Measurements from ENCODE around the gene CERS1.

CERS1 gene

GRCh38 chr19:18910010-18910409 is 14.1 kb upstream of the CERS1 start:
- Histone ChIP-seq H3K4me1 (ENCODE audit: control extremely low read depth in 1 of 4, control insufficient read depth in 4 of 4, insufficient read depth in 4 of 4, low read length in 3 of 4) (no peaks in the 10 kb centered on the region), H3K36me3 (ENCODE audit: control insufficient read depth in 4 of 4, insufficient read depth in 4 of 4, low read length in 3 of 4) (peaks cover 2 to 76% (median 53%) of the 10 kb centered on the region in 4 experiments), H3K9me3 (ENCODE audit: control extremely low read depth in 1 of 5, control insufficient read depth in 4 of 5, insufficient read depth in 2 of 5, low read depth in 1 of 5, low read length in 4 of 5) (no peaks in the 10 kb centered on the region), H3K27ac (ENCODE audit: insufficient read depth in 1 of 2, low read depth in 1 of 2, low read length in 2 of 2, poor library complexity in 1 of 2, severe bottlenecking in 2 of 2) (no peak overlapping the region), H3K4me3 (ENCODE audit: control insufficient read depth in 1 of 7, extremely low read depth in 1 of 7, insufficient read depth in 4 of 7, low read depth in 2 of 7, low read length in 6 of 7) (no peak overlapping the region), H3K27me3 (replicated peaks in 2 of 5; ENCODE audit: control insufficient read depth in 4 of 5, insufficient read depth in 5 of 5, low read length in 4 of 5) (no peaks in the 10 kb centered on the region)
- POLR2A ChIA-PET: no interaction called here
- DNase-seq: no peak
- 96% methylated on average over 9 of the region's 10 CpGs for whole genome bisulfite sequencing (ENCODE audit: insufficient coverage)
- CTCF ChIA-PET: interaction anchor here (1.5 kb wide), 1 partner anchor 14 kb away, joined by 5 read pairs; the partner anchor contains the start of gene CERS1

GRCh38 chr19:18908917-18909619 is 13.1 kb upstream of the CERS1 start:
- H3K9me3 ChIP-seq (ENCODE audit: control extremely low read depth in 1 of 5, control insufficient read depth in 4 of 5, insufficient read depth in 2 of 5, low read depth in 1 of 5, low read length in 4 of 5): no peaks in the 10 kb centered on the region
- no peaks in the 10 kb centered on the region for H3K4me1 ChIP-seq (ENCODE audit: control extremely low read depth in 1 of 4, control insufficient read depth in 4 of 4, insufficient read depth in 4 of 4, low read length in 3 of 4)
- POLR2A ChIA-PET: no interaction called here
- H3K4me3 ChIP-seq (ENCODE audit: control insufficient read depth in 1 of 7, extremely low read depth in 1 of 7, insufficient read depth in 4 of 7, low read depth in 2 of 7, low read length in 6 of 7): no peak overlapping the region
- no peak overlapping the region for H3K27ac ChIP-seq (ENCODE audit: insufficient read depth in 1 of 2, low read depth in 1 of 2, low read length in 2 of 2, poor library complexity in 1 of 2, severe bottlenecking in 2 of 2)
- CTCF ChIA-PET: interaction anchor here (1.5 to 2.0 kb wide), 2 partner anchors 13 to 78 kb away, joined by 4 to 6 read pairs; partner anchors contain the start of gene CERS1
- no peak for DNase-seq
- H3K27me3 ChIP-seq (replicated peaks in 2 of 5; ENCODE audit: control insufficient read depth in 4 of 5, insufficient read depth in 5 of 5, low read length in 4 of 5): no peaks in the 10 kb centered on the region
- WGBS (ENCODE audit: insufficient coverage): 95% methylated on average over 13 of the region's 17 CpGs
- peaks cover 2 to 78% (median 58%) of the 10 kb centered on the region in 4 experiments for H3K36me3 ChIP-seq (ENCODE audit: control insufficient read depth in 4 of 4, insufficient read depth in 4 of 4, low read length in 3 of 4)

DNA sequence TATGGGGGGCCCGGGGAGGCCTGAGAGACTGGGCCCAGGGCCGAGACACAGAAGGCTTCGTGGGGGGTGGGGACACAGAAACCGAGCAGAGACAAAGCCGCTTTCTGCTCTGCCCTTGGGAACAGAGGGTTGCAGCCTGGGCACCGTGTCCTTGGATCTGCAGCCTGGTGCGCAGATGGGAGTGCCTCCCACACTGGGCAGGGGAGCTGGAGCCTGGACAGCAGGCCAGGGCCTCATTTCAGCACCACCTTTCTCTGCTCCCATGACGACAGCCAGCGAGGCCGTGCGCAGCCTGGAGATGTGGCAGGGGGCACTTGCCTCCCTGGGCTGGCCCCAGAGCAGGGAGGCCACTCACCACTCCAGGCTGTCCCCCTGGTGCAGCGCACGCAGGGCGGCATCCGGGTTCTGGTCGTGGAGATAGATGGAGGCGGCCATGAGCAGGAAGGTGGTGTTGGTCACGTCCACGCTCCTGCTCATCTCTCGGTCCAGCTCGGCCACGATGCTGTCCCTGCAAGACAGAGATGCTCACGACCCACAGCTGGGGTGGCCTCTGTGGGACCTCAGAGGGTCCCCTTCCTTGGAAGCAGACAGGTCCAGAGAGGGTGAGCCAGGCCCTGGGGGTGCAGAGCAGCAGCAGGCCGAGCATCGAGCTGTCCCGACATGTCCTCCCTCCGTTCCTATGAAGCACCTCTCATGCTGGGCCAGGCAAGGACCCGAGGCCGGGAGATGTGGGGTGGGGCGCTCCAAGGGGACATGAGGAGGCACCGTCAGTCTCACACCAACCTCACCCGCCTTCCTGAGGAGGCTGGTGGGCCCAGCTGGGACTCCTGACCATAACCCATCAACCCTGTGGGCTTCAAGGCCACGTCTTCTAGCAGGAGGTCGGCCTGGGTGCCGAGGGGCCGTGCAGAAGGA is 10.9 kb upstream of the CERS1 start:
- Histone ChIP-seq H3K36me3 (ENCODE audit: control insufficient read depth in 4 of 4, insufficient read depth in 4 of 4, low read length in 3 of 4) (peaks cover 2 to 75% (median 57%) of the 10 kb centered on the region in 4 experiments), H3K4me3 (ENCODE audit: control insufficient read depth in 1 of 7, extremely low read depth in 1 of 7, insufficient read depth in 4 of 7, low read depth in 2 of 7, low read length in 6 of 7) (no peak overlapping the region), H3K4me1 (ENCODE audit: control extremely low read depth in 1 of 4, control insufficient read depth in 4 of 4, insufficient read depth in 4 of 4, low read length in 3 of 4) (no peaks in the 10 kb centered on the region), H3K27me3 (replicated peaks in 2 of 5; ENCODE audit: control insufficient read depth in 4 of 5, insufficient read depth in 5 of 5, low read length in 4 of 5) (no peaks in the 10 kb centered on the region), H3K27ac (ENCODE audit: insufficient read depth in 1 of 2, low read depth in 1 of 2, low read length in 2 of 2, poor library complexity in 1 of 2, severe bottlenecking in 2 of 2) (no peak overlapping the region), H3K9me3 (ENCODE audit: control extremely low read depth in 1 of 5, control insufficient read depth in 4 of 5, insufficient read depth in 2 of 5, low read depth in 1 of 5, low read length in 4 of 5) (no peaks in the 10 kb centered on the region)
- ChIA-PET CTCF (interaction anchor here (2.0 kb wide), 1 partner anchor 11 kb away, joined by 6 read pairs; the partner anchor contains the start of gene CERS1), POLR2A (no interaction called here)
- 97% methylated on average over 31 of the region's 36 CpGs for WGBS (ENCODE audit: insufficient coverage)
- DNase-seq: no peak

GRCh38 chr19:18905513-18906236 is 9.7 kb upstream of the CERS1 start:
- WGBS (ENCODE audit: insufficient coverage): 95% methylated on average over 16 of the region's 26 CpGs
- no peaks in the 10 kb centered on the region for H3K4me1 ChIP-seq (ENCODE audit: control extremely low read depth in 1 of 4, control insufficient read depth in 4 of 4, insufficient read depth in 4 of 4, low read length in 3 of 4)
- H3K36me3 ChIP-seq (ENCODE audit: control insufficient read depth in 4 of 4, insufficient read depth in 4 of 4, low read length in 3 of 4): peaks cover 2 to 78% (median 61%) of the 10 kb centered on the region in 4 experiments
- no peak for DNase-seq
- CTCF ChIA-PET: no interaction called here
- H3K4me3 ChIP-seq (ENCODE audit: control insufficient read depth in 1 of 7, extremely low read depth in 1 of 7, insufficient read depth in 4 of 7, low read depth in 2 of 7, low read length in 6 of 7): no peak overlapping the region
- no peaks in the 10 kb centered on the region for H3K9me3 ChIP-seq (ENCODE audit: control extremely low read depth in 1 of 5, control insufficient read depth in 4 of 5, insufficient read depth in 2 of 5, low read depth in 1 of 5, low read length in 4 of 5)
- H3K27ac ChIP-seq (ENCODE audit: insufficient read depth in 1 of 2, low read depth in 1 of 2, low read length in 2 of 2, poor library complexity in 1 of 2, severe bottlenecking in 2 of 2): no peak overlapping the region
- H3K27me3 ChIP-seq (replicated peaks in 2 of 5; ENCODE audit: control insufficient read depth in 4 of 5, insufficient read depth in 5 of 5, low read length in 4 of 5): no peaks in the 10 kb centered on the region
- POLR2A ChIA-PET: no interaction called here

DNA sequence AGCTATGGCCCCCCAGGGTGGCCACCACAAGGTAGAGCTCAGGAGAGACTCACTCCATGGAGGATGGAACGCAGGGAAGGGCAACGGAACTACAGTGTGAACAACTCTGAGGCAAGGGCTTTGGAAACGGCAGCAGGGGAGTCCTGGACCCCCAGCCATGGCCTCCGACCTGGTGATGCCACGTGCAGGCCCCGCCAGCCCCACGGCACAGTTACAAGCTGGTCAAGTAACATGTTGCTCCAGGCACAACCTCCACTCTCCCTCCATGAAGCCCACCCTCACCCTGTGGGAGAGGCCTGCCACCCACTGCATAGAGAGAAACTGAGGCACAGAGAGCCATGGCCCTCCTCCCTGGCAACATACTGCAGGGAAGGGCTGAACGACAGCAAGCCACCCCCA is 9.1 kb upstream of the CERS1 start:
- WGBS (ENCODE audit: insufficient coverage): 100% methylated on average over 8 of the region's 8 CpGs
- Histone ChIP-seq H3K36me3 (ENCODE audit: control insufficient read depth in 4 of 4, insufficient read depth in 4 of 4, low read length in 3 of 4) (peaks cover 4 to 77% (median 60%) of the 10 kb centered on the region in 4 experiments), H3K27ac (ENCODE audit: insufficient read depth in 1 of 2, low read depth in 1 of 2, low read length in 2 of 2, poor library complexity in 1 of 2, severe bottlenecking in 2 of 2) (no peak overlapping the region), H3K4me1 (ENCODE audit: control extremely low read depth in 1 of 4, control insufficient read depth in 4 of 4, insufficient read depth in 4 of 4, low read length in 3 of 4) (no peaks in the 10 kb centered on the region), H3K9me3 (ENCODE audit: control extremely low read depth in 1 of 5, control insufficient read depth in 4 of 5, insufficient read depth in 2 of 5, low read depth in 1 of 5, low read length in 4 of 5) (no peaks in the 10 kb centered on the region), H3K4me3 (ENCODE audit: control insufficient read depth in 1 of 7, extremely low read depth in 1 of 7, insufficient read depth in 4 of 7, low read depth in 2 of 7, low read length in 6 of 7) (no peak overlapping the region), H3K27me3 (replicated peaks in 2 of 5; ENCODE audit: control insufficient read depth in 4 of 5, insufficient read depth in 5 of 5, low read length in 4 of 5) (no peaks in the 10 kb centered on the region)
- DNase-seq: no peak
- POLR2A ChIA-PET: no interaction called here
- CTCF ChIA-PET: interaction anchor here (1.0 kb wide), 1 partner anchor 9 kb away, joined by 4 read pairs; no protein-coding TSS in a partner anchor

DNA sequence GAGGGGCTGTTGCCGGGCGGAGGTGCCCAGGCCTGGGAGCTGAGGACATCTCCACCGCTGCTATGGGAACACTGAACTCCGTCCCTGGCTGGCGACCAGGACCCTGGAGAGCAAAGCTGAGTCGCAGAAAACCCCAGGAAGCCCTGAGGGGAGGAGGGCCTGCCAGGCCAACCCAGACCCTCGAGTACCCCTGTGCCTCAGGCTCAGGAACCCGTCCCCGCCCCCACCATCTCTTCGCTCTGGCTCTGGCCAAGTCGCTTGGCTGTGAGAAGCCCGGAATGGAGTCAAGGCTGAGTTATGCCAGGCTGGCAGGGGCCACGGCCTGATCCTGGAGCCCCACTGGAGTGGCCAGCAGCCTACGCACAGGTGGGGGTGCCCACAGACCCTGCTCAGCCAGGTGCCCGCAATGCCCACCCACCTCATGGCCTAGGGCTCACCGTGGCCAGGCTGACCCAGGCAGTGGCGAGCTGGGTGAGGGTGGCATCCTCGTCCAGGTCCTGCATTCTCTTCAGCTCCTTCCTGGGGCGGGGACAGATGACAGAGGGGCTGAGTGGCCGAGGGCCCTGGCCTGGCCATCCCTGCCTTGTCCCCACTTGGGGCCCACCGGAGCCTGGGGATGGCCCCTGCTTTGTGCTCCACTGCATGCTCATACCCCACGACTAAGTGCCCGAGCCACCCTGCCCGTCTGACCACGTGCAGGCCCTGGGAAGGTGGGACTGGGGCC is 8.5 kb upstream of the CERS1 start:
- DNase-seq: no peak
- ChIA-PET POLR2A (no interaction called here), CTCF (interaction anchor here (1.0 to 1.2 kb wide), 2 partner anchors 10 to 15 kb away, joined by 4 read pairs; no protein-coding TSS in a partner anchor)
- no peaks in the 10 kb centered on the region for H3K9me3 ChIP-seq (ENCODE audit: control extremely low read depth in 1 of 5, control insufficient read depth in 4 of 5, insufficient read depth in 2 of 5, low read depth in 1 of 5, low read length in 4 of 5)
- H3K36me3 ChIP-seq (ENCODE audit: control insufficient read depth in 4 of 4, insufficient read depth in 4 of 4, low read length in 3 of 4): peaks cover 2 to 77% (median 62%) of the 10 kb centered on the region in 4 experiments
- 96% methylated on average over 20 of the region's 25 CpGs for WGBS (ENCODE audit: insufficient coverage)
- H3K4me3 ChIP-seq (ENCODE audit: control insufficient read depth in 1 of 7, extremely low read depth in 1 of 7, insufficient read depth in 4 of 7, low read depth in 2 of 7, low read length in 6 of 7): no peak overlapping the region
- no peak overlapping the region for H3K27ac ChIP-seq (ENCODE audit: insufficient read depth in 1 of 2, low read depth in 1 of 2, low read length in 2 of 2, poor library complexity in 1 of 2, severe bottlenecking in 2 of 2)
- H3K27me3 ChIP-seq (replicated peaks in 2 of 5; ENCODE audit: control insufficient read depth in 4 of 5, insufficient read depth in 5 of 5, low read length in 4 of 5): no peaks in the 10 kb centered on the region
- H3K4me1 ChIP-seq (ENCODE audit: control extremely low read depth in 1 of 4, control insufficient read depth in 4 of 4, insufficient read depth in 4 of 4, low read length in 3 of 4): no peaks in the 10 kb centered on the region

Data from common myeloid progenitor, CD34-positive (primary cell).